HG03135 (cell line): ENCODE data around the gene PRKN.
A peak's percentile ranks its signal among the peaks of the same experiment; 100 is the strongest.

Source experiments
- ATAC-seq: cut with Tn5 transposase; IDR thresholded peaks from one replicate; pipeline ENCODE4 v1.9.1; 2021; ENCODE audit warnings: mild to moderate bottlenecking, moderate library complexity; ENCODE audit not compliant: unreplicated experiment

The PRKN gene

GRCh38 chr6:162727322-162728182 lies at the start of gene PRKN, which contains the start of gene PACRG:
Gene PRKN, minus strand, starts transcription at chr6:162727766.
Gene PACRG, plus strand, starts transcription at chr6:162727974.
- peak; percentile 97 for ATAC-seq

- no peak for ATAC-seq
These were observed 49.5 kb upstream of the PRKN start for GRCh38 chr6:162777091-162777490.

DNA sequence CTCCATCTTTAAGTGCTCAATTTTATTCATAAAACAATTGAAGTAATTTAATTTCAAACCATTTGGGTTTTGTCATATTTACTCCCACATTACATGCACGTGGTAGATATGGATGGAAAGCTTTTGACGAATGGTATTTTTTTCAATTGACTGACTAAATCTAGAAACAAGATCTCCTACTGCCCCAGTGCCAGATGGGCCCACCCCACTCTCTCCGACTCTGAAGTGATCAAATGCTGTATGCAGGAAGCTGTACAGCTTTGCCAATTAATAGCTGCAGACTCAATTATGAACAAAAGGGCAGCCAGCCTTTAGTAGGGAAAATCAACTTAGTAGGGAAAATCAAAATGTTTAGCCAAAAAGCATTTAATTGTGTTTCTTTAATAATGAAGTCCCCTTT lies 46.4 kb upstream of the PRKN start:
- ATAC-seq, result no peak

DNA sequence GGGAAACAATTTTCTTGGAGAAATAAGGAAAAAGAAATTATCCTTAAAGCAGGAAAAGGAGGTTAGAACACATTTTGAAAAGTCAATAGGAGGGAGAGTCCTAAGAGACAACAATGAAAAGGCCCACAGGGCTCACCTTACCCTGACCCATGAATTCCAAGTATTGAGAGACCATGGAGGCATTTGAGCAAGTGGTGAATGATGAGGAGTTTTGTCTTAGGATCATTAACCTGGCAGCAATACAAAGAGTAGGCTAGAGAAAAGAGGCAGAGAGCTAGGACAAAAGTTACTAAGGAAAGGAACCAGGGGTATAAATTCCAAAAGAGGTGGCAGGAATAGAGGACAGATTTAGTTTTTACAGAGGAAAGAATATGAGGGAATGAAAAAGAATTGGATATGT lies 44.9 kb upstream of the PRKN start:
- ATAC-seq, result no peak

DNA sequence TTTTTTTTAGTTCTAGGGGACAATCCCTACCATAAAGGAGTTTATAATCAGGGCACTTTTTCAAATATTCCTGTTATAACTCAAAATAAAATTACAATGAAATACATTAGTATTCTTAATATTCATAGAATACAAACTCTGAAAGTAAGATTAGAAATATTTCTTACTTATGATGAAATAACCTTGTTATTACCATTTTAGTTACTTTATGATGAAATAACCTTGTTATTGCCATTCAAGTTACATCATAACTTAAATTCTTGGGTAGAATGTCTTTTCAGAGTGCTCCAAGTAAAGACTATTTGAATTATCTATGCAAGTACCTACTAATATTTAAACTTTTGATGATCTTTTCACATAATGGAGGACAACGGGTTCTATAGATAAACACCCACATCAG lies 43.4 kb upstream of the PRKN start:
- ATAC-seq, result no peak

- ATAC-seq, result no peak
These were observed 42.6 kb upstream of the PRKN start for GRCh38 chr6:162770136-162770535.

DNA sequence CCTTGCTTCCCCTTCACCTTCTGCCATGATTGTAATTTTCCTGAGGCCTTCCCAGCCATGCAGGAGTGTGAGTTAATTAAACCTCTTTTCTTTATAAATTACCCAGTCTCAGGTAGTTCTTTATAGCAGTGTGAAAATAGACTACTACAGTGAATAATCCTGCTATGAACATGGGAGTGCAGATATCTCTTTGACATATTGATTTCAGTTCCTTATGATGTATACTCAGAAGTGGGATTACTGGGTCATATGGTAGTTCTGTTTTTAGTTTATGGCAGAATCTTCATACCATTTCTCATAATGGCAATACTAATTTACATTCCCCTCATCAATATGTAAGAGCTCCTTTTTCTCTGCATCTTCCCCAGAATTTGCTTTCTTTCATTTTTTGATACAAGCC lies 26.2 kb upstream of the PRKN start:
- ATAC-seq, result no peak

DNA sequence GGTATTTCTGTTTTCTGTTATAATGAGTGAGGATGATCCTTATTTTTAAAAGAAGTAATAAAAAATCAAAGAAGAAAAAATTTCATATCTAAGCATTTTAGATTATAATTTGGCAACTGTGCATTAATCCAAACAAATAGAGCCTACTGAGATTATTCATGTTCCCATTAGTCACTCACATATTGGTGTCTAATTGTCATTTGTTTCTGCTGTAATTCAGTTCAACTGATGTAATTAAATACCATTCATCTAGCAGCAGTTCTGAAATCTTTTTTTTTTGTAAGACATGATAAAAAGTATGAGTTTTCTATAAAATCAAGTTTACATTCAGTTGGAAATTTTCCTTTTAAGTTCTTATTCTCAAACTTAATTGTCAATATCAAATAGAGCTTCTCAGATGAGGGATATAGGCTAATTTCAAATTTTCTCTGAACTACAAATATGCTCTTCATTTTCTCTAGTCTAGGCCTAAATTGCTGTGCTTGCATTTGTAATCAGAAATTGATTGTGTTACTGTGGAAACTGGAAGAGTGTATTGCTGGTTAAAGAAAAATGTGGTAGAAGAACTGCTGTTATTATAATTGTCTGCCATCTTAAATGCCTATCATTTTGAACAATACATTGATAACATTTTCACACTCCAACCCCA lies 23.8 kb upstream of the PRKN start:
- no peak for ATAC-seq

DNA sequence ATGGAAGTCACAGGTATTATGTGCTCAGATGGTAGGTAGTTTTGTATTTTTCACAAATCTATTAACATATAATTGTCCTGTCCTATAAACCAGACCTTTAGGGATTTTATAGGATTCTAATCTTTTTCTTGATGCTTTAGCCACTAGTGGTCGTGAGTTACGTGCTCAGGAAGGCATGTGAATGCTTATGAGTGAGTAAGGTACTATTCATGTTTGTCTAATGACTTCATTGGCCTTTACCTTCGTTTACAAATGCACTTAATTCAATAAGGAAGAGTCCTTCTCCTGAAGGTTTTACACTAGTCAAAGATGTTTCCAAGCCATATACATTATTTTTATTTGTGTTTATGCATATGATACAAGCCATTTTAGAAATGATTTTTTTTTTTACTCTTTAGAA lies 23.2 kb upstream of the PRKN start:
- no peak for ATAC-seq

- no peak for ATAC-seq
These were observed 9.4 kb upstream of the PRKN start for GRCh38 chr6:162736961-162737360.

DNA sequence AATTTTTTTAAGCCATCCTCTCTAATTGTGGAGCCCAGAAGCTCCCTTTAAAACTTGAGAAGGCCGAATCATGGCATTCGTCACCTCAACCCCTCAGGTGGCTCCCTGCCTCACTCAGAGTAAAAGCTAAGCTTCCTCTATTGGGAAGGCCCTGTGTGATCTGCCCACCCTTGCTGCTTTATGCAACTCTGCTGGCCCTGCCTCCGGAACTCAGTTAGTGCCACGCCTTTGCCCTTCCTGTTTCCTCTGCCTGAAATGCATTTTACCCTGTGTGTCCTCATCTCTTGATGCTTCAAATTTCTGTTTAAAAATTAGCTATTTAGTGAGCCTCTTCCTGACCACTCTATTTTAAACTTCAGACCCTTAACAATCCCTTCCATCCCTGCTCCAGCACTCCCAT lies 5.9 kb upstream of the PRKN start:
- no peak for ATAC-seq

- no peak for ATAC-seq
These were observed 2.9 kb upstream of the PRKN start for GRCh38 chr6:162730502-162730901.

- ATAC-seq, result no peak
These were observed 1.1 kb upstream of the PRKN start for GRCh38 chr6:162728706-162729105.

DNA sequence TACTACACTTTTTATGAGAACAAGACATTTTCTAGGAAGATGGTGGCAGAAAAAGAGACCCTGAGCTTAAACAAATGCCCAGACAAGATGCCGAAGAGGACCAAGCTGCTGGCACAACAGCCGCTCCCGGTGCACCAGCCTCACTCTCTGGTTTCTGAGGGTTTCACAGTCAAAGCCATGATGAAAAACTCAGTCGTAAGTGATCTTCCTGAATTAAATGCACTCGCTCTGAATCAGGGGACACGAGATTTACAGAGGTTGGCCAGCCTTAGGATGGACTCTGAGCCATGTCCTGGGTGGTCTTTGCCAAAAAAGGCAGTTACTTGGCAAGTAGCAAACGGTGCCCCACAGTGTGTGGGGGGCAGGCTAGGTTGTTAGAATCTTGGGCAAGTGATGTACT lies 631 bp upstream of the PRKN start:
- no peak for ATAC-seq

DNA sequence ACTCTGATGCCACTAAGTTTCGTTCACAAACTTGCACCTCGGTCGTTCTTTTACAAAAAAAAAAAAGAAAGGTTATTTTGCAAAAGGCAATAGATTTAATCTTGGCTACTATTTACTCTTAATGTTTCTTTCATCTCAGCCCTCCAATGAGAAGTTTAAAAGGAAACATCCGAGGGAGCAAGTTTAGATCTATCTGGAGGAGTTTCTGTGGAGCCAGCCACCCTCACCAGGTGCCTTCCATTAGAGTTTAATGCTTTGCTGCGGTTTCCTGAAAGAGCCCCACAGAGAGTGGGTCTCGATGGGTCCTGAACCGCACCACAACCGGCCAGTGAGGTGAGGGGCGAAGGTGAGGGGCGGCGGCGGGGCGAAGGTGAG lies 632 bp downstream of the PRKN start:
- no peak for ATAC-seq

DNA sequence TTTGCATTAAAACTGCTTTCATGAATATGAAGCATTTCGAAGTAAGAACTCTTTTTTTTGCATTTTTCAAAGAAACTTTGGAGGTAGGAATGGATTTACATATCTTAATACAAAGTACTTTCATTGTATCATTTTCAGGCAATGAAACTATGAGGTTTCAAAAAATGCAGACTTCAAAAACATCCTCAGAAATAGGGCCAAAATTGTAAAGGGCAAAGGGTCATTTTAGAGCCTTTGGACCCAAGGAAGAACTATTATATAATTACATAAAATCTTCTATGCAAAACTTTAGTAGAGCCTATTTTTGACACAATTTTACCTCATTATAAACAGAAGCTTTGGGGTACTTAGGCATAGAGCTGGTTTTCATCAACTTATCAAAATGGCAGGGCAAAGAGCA lies 4.9 kb downstream of the PRKN start:
- no peak for ATAC-seq

- ATAC-seq, result no peak
These were observed 5.3 kb downstream of the PRKN start for GRCh38 chr6:162722226-162722625.

- ATAC-seq, result no peak
These were observed 6.2 kb downstream of the PRKN start for GRCh38 chr6:162721404-162721687.

GRCh38 chr6:162719528-162719927 lies 8.0 kb downstream of the PRKN start:
- ATAC-seq, result no peak

- ATAC-seq, result no peak
These were observed 12.0 kb downstream of the PRKN start for GRCh38 chr6:162715601-162716000.

- ATAC-seq, result no peak
These were observed 13.4 kb downstream of the PRKN start for GRCh38 chr6:162713974-162714780.

- ATAC-seq, result no peak
These were observed 14.9 kb downstream of the PRKN start for GRCh38 chr6:162712694-162713093.
